ENCODE results near the gene CFH. TPM values are rescaled to one million over a fixed set of nuclear protein-coding genes. Genes with fewer than 3 reads are reported as not detected.

CFH gene
- total RNA-seq, 1 donor from 2014 or later = not detected

DNA sequence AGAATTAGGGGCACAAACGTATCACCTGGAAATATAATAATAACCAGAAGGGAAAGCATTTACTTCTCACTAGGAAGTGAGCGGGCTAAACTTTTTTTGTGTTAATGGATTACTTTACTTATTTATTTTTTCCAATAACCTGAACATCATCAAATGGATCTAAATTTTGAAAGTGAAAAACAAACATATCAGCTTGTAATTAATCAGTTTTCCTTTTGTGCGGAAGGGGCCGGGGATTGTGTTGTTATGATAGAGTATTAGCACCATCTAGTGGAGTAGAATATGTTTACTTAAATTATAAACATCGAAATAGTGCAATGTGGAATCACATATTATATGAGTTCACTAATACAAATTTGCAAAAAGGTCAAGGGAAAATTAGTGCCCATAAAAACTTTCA, 9.0 kb downstream of the CFH start:
- Mint-ChIP-seq H3K27ac (no peak overlapping the region), H3K36me3 (ENCODE audit: insufficient read depth) (no peaks in the 10 kb centered on the region), H3K4me1 (ENCODE audit: low read depth) (peaks cover 13% of the 10 kb centered on the region), H3K4me3 (ENCODE audit: low read depth) (no peak overlapping the region), H3K27me3 (no peaks in the 10 kb centered on the region), H3K9me3 (ENCODE audit: low read depth) (no peaks in the 10 kb centered on the region)
- DNase-seq (ENCODE audit: low spot score, unreplicated experiment) = no peak
- TF ChIP-seq, protein P1, sequence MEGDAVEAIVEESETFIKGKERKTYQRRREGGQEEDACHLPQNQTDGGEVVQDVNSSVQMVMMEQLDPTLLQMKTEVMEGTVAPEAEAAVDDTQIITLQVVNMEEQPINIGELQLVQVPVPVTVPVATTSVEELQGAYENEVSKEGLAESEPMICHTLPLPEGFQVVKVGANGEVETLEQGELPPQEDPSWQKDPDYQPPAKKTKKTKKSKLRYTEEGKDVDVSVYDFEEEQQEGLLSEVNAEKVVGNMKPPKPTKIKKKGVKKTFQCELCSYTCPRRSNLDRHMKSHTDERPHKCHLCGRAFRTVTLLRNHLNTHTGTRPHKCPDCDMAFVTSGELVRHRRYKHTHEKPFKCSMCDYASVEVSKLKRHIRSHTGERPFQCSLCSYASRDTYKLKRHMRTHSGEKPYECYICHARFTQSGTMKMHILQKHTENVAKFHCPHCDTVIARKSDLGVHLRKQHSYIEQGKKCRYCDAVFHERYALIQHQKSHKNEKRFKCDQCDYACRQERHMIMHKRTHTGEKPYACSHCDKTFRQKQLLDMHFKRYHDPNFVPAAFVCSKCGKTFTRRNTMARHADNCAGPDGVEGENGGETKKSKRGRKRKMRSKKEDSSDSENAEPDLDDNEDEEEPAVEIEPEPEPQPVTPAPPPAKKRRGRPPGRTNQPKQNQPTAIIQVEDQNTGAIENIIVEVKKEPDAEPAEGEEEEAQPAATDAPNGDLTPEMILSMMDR (IDR thresholded peaks at IDR 0.05; ENCODE audit: unreplicated experiment) = peak; percentile 79

DNA sequence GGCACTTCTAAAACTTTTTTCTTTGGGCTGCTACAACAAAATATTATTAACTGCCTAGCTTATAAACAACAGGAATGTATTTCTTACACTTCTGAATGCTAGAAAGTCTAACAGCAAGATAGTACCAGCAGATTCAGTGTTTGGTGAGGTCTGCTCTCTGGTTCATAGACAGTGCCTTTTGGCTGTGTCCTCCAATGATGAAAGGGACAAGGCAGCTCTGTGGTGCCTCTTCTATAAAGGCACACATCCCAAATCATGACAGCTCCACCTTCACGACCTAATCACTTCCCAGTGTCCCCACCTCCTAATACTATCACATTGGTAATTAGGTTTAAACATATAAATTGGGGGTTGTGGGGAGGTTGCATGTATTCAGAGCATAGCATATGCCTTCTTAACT, 9.5 kb downstream of the CFH start:
- DNase-seq (ENCODE audit: low spot score, unreplicated experiment) = no peak
- Mint-ChIP-seq H3K36me3 (ENCODE audit: insufficient read depth) (no peaks in the 10 kb centered on the region), H3K4me3 (ENCODE audit: low read depth) (no peak overlapping the region), H3K27me3 (no peaks in the 10 kb centered on the region), H3K9me3 (ENCODE audit: low read depth) (no peaks in the 10 kb centered on the region), H3K4me1 (ENCODE audit: low read depth) (peaks cover 13% of the 10 kb centered on the region), H3K27ac (no peak overlapping the region)
- TF ChIP-seq, protein P1 (IDR thresholded peaks at IDR 0.05; ENCODE audit: unreplicated experiment) = no peak

- TF ChIP-seq, protein P1 (IDR thresholded peaks at IDR 0.05; ENCODE audit: unreplicated experiment) = no peak
- no peaks in the 10 kb centered on the region for H3K36me3 Mint-ChIP-seq (ENCODE audit: insufficient read depth)
Observed at GRCh38 chr1:196667131-196667530, 15.3 kb downstream of the CFH start.

DNA sequence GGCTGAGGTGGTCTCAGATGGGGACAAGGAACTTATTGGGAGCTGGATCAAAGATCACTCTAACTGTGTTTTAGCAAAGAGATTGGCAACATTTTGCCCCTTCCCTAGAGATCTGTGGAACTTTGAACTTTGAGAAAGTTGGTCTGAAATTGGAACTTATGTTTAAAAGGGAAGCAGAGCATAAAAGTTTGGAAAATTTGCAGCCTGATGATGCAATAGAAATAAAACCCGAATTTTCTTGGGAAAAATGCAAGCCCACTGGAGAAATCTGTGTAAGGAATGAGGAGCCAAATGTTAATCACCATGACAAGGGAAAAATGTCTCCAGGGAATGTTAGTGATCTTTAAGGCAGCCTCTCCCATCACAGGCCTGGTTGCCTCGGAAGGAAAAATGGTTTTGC, 17.2 kb downstream of the CFH start:
- H3K27me3 Mint-ChIP-seq = no peaks in the 10 kb centered on the region
- H3K36me3 Mint-ChIP-seq (ENCODE audit: insufficient read depth) = no peaks in the 10 kb centered on the region
- H3K4me3 Mint-ChIP-seq (ENCODE audit: low read depth) = no peak overlapping the region
- TF ChIP-seq, protein P1 (IDR thresholded peaks at IDR 0.05; ENCODE audit: unreplicated experiment) = no peak
- no peak overlapping the region for H3K27ac Mint-ChIP-seq
- no peaks in the 10 kb centered on the region for H3K4me1 Mint-ChIP-seq (ENCODE audit: low read depth)
- DNase-seq (ENCODE audit: low spot score, unreplicated experiment) = no peak
- H3K9me3 Mint-ChIP-seq (ENCODE audit: low read depth) = peaks cover 4% of the 10 kb centered on the region

More at GRCh38 chr1:196667131-196667530, 15.3 kb downstream of the CFH start:
- Mint-ChIP-seq H3K27ac (no peak overlapping the region), H3K4me1 (ENCODE audit: low read depth) (peaks cover 1% of the 10 kb centered on the region), H3K27me3 (no peaks in the 10 kb centered on the region), H3K4me3 (ENCODE audit: low read depth) (no peak overlapping the region), H3K9me3 (ENCODE audit: low read depth) (peaks cover 4% of the 10 kb centered on the region)
- DNase-seq (ENCODE audit: low spot score, unreplicated experiment) = no peak

GRCh38 chr1:196669693-196670092, 17.9 kb downstream of the CFH start:
- Mint-ChIP-seq H3K4me1 (ENCODE audit: low read depth) (no peaks in the 10 kb centered on the region), H3K4me3 (ENCODE audit: low read depth) (no peak overlapping the region), H3K27me3 (no peaks in the 10 kb centered on the region), H3K9me3 (ENCODE audit: low read depth) (peaks cover 4% of the 10 kb centered on the region), H3K36me3 (ENCODE audit: insufficient read depth) (no peaks in the 10 kb centered on the region), H3K27ac (no peak overlapping the region)
- TF ChIP-seq, protein P1 (IDR thresholded peaks at IDR 0.05; ENCODE audit: unreplicated experiment) = no peak
- no peak for DNase-seq (ENCODE audit: low spot score, unreplicated experiment)

All from progenitor cell of endocrine pancreas (in vitro differentiated cells).